ENCODE results near the gene ITGB7.

GRCh38 chr12:53244337-53244736 is 37.3 kb upstream of the ITGB7 start:
- TF ChIP-seq FOXM1 (IDR thresholded peaks at IDR 0.05; ENCODE audit: low read depth) (no peak), YY1 (IDR thresholded peaks at IDR 0.05; ENCODE audit: low read depth) (no peak), CTCF (IDR thresholded peaks at IDR 0.05) (no peak)
